ENCODE data around the gene TP63.
"Not testable (repeated sequence)": the region's sequence is repeated elsewhere in the genome, so short reads cannot be mapped to it uniquely, and the experiment has no call there.

The TP63 gene

DNA sequence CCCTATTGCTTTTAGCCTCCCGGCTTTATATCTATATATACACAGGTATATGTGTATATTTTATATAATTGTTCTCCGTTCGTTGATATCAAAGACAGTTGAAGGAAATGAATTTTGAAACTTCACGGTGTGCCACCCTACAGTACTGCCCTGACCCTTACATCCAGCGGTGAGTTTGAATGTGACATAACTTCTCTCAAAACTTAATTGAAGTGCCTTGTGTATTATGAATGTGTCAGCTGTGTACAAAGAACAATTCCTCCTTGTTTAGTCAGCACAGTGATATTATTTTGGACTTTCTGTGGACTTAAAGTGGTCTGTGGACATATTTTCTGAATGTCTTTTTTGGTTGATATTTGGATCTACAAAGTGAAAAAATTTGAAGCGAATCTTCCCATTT lies 220 bp downstream of the TP63 start:
- DNase-seq (ENCODE audit: low read depth in 1 of 2, low spot score in 1 of 2): no peak
- in situ Hi-C loops (cut with HindIII; ENCODE audit: low pct_unique_long_range_greater_than_20kb, low sequenced_read_pairs): no loop called here
- TF ChIP-seq JUND (IDR thresholded peaks at IDR 0.05; ENCODE audit: low read depth): no peak

DNA sequence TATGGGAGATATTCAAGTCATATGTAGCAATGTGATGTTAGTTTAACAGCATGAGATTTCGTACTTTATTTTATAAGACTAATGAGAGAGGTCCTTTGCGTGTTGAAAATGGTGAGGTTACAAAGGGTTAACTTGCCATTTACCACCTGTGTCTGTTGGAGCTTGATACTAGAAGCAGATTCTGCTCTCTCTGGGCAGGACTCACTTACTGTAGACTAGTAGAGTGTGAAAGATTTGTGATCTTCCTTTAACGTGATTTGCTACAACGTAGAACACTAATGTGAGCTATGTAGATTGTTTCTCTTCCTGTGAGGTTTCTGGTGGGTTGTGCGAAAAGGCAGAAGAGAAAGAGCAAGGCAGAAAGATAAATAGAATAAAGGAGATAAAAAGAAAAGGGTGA lies 1.1 kb downstream of the TP63 start:
- no peak for DNase-seq (ENCODE audit: low read depth in 1 of 2, low spot score in 1 of 2)
- TF ChIP-seq JUND (IDR thresholded peaks at IDR 0.05; ENCODE audit: low read depth): no peak
- in situ Hi-C loops (cut with HindIII; ENCODE audit: low pct_unique_long_range_greater_than_20kb, low sequenced_read_pairs): no loop called here

DNA sequence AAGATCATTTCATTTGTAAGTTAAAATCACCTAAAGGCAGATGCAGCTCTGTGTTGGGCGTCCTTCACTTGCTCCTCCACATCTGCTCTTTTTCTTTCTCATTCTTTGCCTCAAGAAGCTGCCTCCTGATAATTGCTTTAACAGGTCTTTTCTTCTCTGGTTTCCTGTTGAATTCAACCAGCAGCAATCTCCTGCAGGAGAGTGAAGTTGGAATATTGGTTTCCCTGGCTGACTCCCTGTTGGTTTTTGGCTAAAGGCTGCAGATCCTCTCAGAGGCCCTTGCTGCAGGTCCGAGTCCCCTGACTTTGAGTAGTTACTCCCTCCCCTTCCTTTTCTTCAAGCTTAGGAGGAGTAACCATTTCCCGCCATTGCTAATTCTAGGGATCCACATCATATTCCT lies 4.2 kb downstream of the TP63 start:
- in situ Hi-C loops (cut with HindIII; ENCODE audit: low pct_unique_long_range_greater_than_20kb, low sequenced_read_pairs): no loop called here
- TF ChIP-seq JUND (IDR thresholded peaks at IDR 0.05; ENCODE audit: low read depth): no peak
- DNase-seq (ENCODE audit: low read depth in 1 of 2, low spot score in 1 of 2): no peak

DNA sequence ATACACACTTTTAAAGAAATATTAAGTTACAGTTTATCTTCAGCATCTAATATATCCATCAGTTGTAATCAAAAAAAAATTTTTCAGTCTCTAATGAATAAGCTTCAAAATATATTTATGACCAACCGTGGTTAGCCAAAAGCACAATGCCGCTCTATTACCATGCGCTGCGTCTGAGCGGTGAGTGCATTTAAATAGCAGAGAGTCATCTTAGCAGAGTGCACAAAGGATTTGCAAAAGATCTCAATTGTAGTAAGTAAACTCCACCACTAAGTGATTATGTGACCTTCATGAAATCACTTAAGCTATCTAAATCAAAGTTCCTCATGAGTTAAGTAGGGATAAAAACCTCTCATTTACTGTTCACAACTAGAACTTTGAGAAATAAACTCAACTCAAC lies 4.9 kb downstream of the TP63 start:
- no peak for DNase-seq (ENCODE audit: low read depth in 1 of 2, low spot score in 1 of 2)
- in situ Hi-C loops (cut with HindIII; ENCODE audit: low pct_unique_long_range_greater_than_20kb, low sequenced_read_pairs): no loop called here
- TF ChIP-seq JUND (IDR thresholded peaks at IDR 0.05; ENCODE audit: low read depth): no peak

DNA sequence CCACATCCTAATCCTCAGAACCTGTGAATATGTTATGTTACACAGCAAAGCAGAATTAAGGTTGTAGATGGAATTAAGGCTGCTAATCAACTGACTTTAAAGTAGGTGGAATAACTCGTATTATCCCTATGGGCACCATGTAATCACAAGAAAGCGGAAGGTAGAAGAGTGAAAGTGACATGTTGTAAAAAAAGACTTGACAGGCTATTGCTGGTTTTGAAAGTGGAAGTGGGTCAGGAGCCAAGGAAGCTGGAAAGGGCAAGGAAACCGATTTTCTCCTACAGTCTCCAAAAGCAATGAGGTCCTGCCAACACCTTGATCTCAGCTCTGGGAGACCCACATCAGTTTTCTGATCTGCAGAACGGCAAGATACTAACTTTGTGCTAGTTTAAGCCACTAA lies 6.6 kb downstream of the TP63 start:
- DNase-seq (ENCODE audit: low read depth in 1 of 2, low spot score in 1 of 2): no peak
- in situ Hi-C loops (cut with HindIII; ENCODE audit: low pct_unique_long_range_greater_than_20kb, low sequenced_read_pairs): no loop called here
- no peak for TF ChIP-seq JUND (IDR thresholded peaks at IDR 0.05; ENCODE audit: low read depth)

DNA sequence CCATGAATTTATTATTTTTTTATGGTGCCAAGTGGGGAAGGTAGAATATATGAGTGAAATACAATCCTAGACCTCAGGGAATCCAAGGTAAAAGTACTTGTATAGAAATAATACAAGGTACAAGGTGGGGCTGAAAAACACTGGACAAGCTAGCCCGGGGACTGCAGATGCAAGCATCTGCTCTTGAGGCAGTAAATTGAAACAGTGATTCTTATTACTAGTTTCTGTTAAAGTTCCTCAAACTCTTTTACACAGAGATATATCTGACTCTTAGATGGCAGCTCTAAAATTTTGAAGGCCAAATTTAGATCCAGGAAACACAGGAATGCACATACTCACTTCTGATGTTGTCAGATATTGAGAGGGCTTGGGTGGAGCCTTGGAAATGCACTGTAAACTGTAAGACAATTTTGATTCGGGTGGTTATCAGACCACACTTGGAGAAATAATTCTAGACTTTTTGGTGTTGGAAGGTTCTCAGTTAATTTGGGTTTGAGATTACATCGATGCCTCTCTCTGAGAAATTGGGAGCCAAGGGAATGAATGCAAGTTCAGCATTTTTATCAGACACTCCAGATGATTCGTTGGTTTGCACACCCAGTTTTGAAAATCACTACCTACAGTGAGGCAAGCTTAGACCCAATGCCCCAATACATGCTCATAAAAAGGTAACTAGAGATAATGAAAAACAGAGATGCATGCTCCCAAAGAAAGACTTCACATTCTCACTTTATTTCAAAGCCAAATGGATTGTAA lies 7.3 kb downstream of the TP63 start:
- in situ Hi-C loops (cut with HindIII; ENCODE audit: low pct_unique_long_range_greater_than_20kb, low sequenced_read_pairs): no loop called here
- no peak for DNase-seq (ENCODE audit: low read depth in 1 of 2, low spot score in 1 of 2)
- TF ChIP-seq JUND (IDR thresholded peaks at IDR 0.05; ENCODE audit: low read depth): no peak

DNA sequence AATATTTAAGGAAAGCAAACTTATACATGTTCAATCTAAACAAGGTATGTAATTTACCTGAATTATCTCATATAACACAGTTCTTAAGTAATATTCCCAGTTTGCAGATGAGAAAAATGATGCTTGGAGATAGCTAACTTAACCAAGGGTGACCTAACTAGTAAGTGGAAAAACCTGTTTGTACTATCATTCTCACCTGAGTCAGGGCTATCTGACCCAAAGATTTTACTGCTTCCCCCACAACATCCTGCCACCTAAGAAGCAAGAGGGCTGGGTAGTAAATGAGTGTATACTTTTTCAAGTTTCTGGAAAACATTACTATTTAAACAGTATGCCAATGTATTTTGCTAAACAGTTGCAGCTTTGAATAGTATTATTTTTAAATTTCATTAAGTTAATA lies 10.6 kb downstream of the TP63 start:
- DNase-seq (ENCODE audit: low read depth in 1 of 2, low spot score in 1 of 2): no peak
- in situ Hi-C loops (cut with HindIII; ENCODE audit: low pct_unique_long_range_greater_than_20kb, low sequenced_read_pairs): no loop called here
- no peak for TF ChIP-seq JUND (IDR thresholded peaks at IDR 0.05; ENCODE audit: low read depth)

DNA sequence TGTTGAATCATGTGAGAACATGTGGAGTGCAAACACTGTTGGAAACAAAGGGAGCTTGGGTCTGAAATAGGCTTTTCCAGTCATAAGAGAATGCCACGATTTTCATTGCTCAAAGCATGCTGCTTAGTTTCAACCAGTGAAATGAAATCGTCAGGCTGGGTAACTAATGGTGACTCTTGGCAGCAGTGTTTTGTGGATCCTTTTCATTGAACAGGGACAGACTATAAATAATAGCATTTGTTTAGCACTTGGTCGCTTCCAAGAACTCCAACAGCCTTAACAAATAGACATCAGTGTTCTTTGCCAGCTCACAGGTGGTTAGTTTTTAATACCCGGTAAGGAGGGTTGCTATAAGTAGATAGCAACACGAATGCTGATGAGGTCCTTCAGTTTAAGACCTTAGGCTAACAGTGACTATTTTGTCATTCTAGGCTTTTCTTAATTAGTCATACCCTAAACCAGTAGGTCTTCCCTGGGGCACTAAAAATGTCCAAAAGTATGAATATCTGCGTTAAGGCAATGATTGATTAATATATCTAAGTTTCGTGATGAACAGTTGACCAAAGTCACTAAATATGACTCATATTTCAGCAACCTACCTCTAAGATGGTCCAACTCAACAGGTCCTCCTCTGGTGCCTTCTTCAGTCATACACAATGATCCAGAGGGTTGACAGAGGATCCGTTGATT lies 15.8 kb downstream of the TP63 start:
- no peak for TF ChIP-seq JUND (IDR thresholded peaks at IDR 0.05; ENCODE audit: low read depth)
- no peak for DNase-seq (ENCODE audit: low read depth in 1 of 2, low spot score in 1 of 2)
- in situ Hi-C loops (cut with HindIII; ENCODE audit: low pct_unique_long_range_greater_than_20kb, low sequenced_read_pairs): no loop called here

DNA sequence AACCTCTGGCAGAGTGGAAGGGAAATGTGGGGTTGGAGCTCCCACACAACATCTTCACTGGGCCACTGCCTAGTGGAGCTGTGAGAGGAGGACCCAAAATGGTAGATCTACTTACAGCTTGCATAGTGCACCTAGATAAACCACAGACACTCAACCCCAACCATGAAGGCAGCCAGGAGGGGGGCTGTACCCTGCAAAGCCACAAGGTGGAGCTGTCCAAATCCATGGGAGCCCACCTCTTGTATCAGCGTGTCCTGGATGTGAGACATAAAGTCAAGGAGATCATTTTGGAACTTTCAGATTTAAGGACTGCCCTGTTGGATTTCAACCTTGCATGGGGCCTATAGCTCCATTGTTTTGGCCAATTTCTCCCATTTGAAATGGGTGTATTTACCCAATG lies 20.9 kb downstream of the TP63 start:
- in situ Hi-C loops (cut with HindIII; ENCODE audit: low pct_unique_long_range_greater_than_20kb, low sequenced_read_pairs): no loop called here
- DNase-seq (ENCODE audit: low read depth in 1 of 2, low spot score in 1 of 2): peak in 1 of 2 experiments; percentile 30
- TF ChIP-seq JUND (IDR thresholded peaks at IDR 0.05; ENCODE audit: low read depth): no peak

DNA sequence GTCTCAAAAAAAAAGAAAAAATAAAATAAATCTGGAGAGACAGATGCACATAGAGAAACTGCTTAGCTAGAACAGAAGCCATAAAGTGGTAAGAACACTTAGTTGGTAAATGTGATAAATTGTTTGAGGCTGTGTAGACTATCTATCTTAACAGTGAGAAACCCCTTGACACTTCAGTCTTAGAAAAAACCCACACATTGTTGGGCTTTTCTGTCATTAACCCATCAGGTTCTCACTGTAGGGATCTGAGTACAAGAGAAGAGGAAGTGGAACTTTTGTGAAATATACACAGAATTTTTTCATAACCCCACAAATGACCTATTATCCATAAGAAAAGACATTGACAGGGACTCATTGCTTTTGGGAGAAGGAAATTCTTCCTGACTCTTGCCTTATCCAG lies 24.4 kb downstream of the TP63 start:
- TF ChIP-seq JUND (IDR thresholded peaks at IDR 0.05; ENCODE audit: low read depth): no peak
- no peak for DNase-seq (ENCODE audit: low read depth in 1 of 2, low spot score in 1 of 2)
- in situ Hi-C loops (cut with HindIII; ENCODE audit: low pct_unique_long_range_greater_than_20kb, low sequenced_read_pairs): no loop called here

DNA sequence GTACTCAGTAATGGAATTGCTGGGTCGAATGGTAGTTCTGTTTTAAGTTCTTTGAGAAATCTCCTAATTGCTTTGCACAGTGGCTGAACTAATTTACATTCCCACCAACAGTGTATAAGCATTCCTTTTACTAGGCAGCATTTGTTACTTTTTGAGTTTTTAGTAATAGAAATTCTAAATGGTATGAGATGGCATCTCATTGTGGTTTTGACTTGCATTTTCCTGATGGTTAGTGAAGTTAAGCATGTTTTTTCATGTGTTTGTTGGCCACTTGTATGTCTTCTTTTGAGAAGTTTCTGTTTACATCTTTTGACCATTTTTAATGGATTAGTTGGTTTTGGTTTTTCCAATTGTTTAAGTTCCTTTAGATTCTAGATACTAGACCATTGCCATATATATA lies 28.4 kb downstream of the TP63 start:
- in situ Hi-C loops (cut with HindIII; ENCODE audit: low pct_unique_long_range_greater_than_20kb, low sequenced_read_pairs): no loop called here

DNA sequence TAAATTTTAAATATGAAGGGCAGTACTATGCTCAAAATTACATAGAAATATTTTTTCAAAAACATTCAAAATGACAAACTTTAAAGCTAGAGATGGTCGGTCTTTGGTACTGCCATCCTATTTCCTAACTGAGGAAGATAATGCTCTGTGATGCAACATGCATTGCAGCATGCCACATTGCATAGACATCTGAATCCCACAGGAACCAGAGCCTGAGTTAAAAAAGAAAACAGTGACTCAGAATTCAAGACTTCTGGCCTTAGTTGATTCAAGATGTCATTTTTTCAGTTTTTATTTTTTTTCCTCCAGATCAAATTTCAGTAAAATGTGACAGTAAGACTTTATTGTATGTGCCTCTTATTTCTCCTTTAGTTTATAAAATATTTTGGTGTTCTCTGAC lies 33.1 kb downstream of the TP63 start:
- no peak for TF ChIP-seq JUND (IDR thresholded peaks at IDR 0.05; ENCODE audit: low read depth)
- no peak for DNase-seq (ENCODE audit: low read depth in 1 of 2, low spot score in 1 of 2)
- in situ Hi-C loops (cut with HindIII; ENCODE audit: low pct_unique_long_range_greater_than_20kb, low sequenced_read_pairs): no loop called here

More for the DNA sequence above, 28.4 kb downstream of the TP63 start:
- no peak for DNase-seq (ENCODE audit: low read depth in 1 of 2, low spot score in 1 of 2)
- TF ChIP-seq JUND (IDR thresholded peaks at IDR 0.05; ENCODE audit: low read depth): no peak

DNA sequence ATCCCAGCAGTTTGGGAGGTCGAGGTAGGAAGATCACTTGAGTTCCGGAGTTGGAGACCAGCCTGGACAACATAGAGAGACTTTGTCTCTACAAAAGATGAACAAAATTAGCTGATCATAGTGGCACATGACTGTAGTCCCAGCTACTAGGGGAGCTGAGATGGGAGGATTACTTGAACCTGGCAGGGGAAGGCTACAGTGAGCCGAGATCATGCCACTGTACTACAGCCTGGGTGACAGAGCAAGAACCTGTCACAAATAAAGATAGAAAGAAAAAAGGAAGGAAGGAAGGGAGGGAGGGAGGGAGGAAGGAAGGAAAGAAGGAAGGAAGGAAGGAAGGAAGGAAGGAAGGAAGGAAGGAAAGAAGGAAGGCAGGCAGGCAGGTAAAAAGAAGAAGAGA lies 41.2 kb downstream of the TP63 start:
- in situ Hi-C loops (cut with HindIII; ENCODE audit: low pct_unique_long_range_greater_than_20kb, low sequenced_read_pairs); DNase-seq (ENCODE audit: low read depth in 1 of 2, low spot score in 1 of 2): not testable (repeated sequence)

DNA sequence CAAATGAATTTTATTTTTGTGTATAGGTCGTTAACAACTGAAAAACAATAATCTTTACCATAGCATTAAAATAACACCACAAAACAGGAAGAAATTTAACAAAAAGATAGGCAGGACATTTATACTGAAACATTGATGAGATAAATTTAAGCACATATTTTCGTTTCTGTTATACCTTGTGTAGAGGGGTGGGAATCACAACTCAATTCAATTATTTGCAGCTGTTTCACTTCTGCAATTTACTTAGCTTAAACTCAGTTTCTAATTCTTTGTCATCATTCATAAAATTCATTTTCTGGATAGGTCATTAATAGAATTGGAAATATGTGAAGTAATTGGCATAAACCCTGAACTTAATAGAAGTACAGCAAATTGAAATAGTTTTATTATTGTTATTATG lies 42.3 kb downstream of the TP63 start:
- in situ Hi-C loops (cut with HindIII; ENCODE audit: low pct_unique_long_range_greater_than_20kb, low sequenced_read_pairs): no loop called here
- no peak for DNase-seq (ENCODE audit: low read depth in 1 of 2, low spot score in 1 of 2)
- no peak for TF ChIP-seq JUND (IDR thresholded peaks at IDR 0.05; ENCODE audit: low read depth)
